ENCODE measurements around the gene EIF4E2. TPM values are rescaled to one million over a fixed set of nuclear protein-coding genes. Genes with fewer than 3 reads are reported as not detected.

The EIF4E2 gene
- total and polyA plus RNA-seq, 4 donors = 43.7 to 77.7 (median 65.9) TPM

DNA sequence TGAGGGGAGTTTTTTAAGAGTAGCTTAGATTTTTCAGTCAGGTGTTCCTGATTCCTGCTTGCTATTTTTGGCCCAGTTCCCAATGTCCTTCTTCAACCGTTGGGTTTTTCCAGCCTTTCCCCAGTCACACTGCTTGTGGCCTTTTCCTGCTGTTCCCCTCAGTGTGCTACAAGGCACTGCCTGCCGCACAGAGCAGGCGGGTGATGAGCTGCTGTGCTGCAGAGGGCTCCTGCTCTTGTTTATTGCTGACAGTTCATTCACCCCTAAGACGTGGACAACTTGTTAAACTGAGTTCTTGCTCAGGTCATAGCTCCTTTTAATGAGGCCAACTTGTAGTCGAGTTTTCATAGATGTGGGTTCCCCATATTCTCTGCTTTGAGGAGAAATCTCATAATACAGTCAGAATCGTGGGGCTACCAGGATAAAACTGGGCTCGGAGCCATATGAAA lies 20.6 kb downstream of the EIF4E2 start:
- Histone ChIP-seq H3K27ac (ENCODE audit: low read depth in 1 of 2, low read length in 1 of 2) (no peak overlapping the region), H3K9ac (ENCODE audit: insufficient read depth in 1 of 2, low read length in 2 of 2) (no peak overlapping the region), H3K4me3 (no peak overlapping the region), H3K27me3 (ENCODE audit: control insufficient read depth in 3 of 3, insufficient read depth in 3 of 3, low read length in 2 of 3) (no peaks in the 10 kb centered on the region), H3K9me3 (ENCODE audit: control insufficient read depth in 4 of 4, insufficient read depth in 3 of 4, low read length in 3 of 4) (no peaks in the 10 kb centered on the region), H3K36me3 (ENCODE audit: control insufficient read depth in 4 of 4, insufficient read depth in 4 of 4, low read length in 4 of 4) (peaks cover 32 to 48% (median 45%) of the 10 kb centered on the region in 4 donors), H3K4me1 (ENCODE audit: control insufficient read depth in 5 of 5, insufficient read depth in 5 of 5, low read length in 5 of 5) (peaks cover 0 to 12% (median 2%) of the 10 kb centered on the region in 5 donors)
- TF ChIP-seq, protein P1, sequence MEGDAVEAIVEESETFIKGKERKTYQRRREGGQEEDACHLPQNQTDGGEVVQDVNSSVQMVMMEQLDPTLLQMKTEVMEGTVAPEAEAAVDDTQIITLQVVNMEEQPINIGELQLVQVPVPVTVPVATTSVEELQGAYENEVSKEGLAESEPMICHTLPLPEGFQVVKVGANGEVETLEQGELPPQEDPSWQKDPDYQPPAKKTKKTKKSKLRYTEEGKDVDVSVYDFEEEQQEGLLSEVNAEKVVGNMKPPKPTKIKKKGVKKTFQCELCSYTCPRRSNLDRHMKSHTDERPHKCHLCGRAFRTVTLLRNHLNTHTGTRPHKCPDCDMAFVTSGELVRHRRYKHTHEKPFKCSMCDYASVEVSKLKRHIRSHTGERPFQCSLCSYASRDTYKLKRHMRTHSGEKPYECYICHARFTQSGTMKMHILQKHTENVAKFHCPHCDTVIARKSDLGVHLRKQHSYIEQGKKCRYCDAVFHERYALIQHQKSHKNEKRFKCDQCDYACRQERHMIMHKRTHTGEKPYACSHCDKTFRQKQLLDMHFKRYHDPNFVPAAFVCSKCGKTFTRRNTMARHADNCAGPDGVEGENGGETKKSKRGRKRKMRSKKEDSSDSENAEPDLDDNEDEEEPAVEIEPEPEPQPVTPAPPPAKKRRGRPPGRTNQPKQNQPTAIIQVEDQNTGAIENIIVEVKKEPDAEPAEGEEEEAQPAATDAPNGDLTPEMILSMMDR (IDR thresholded peaks at IDR 0.05; ENCODE audit: control extremely low read depth, extremely low read depth) = no peak
- DNase-seq (peak in 1 of 3 donors; percentile 14), ATAC-seq (ENCODE audit: insufficient read depth, low FRiP score) (no peak)
- 73 to 85% methylated on average over 7 of the region's 7 CpGs for WGBS, 2 donors

DNA sequence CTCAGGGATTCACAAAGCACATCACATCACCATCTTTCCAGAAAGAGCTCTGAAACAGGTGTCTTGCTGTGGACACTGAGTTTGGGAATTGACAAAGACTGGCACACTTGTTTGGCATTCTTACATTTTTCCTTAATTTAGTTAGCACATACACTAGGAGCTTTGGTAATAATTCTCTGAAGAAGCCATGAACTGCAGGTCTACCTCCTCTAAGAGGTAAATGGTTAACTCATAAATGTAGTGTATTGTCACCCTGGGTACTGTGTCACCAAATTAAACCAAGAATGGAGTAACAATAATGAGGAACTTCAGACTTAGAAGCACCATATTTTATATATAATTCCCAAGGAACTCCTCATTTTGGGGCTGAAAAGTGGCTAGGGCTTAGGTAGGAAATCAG lies 22.6 kb downstream of the EIF4E2 start:
- H3K4me3 ChIP-seq = no peak overlapping the region
- TF ChIP-seq, protein P1 (IDR thresholded peaks at IDR 0.05; ENCODE audit: control extremely low read depth, extremely low read depth) = no peak
- H3K9ac ChIP-seq (ENCODE audit: insufficient read depth in 1 of 2, low read length in 2 of 2) = no peak overlapping the region
- ATAC-seq (ENCODE audit: insufficient read depth, low FRiP score) (no peak), DNase-seq (no peak)
- H3K4me1 ChIP-seq (ENCODE audit: control insufficient read depth in 5 of 5, insufficient read depth in 5 of 5, low read length in 5 of 5) = peaks cover 0 to 18% (median 0%) of the 10 kb centered on the region in 5 donors
- peaks cover 23 to 38% (median 32%) of the 10 kb centered on the region in 4 donors for H3K36me3 ChIP-seq (ENCODE audit: control insufficient read depth in 4 of 4, insufficient read depth in 4 of 4, low read length in 4 of 4)
- H3K27ac ChIP-seq (ENCODE audit: low read depth in 1 of 2, low read length in 1 of 2) = no peak overlapping the region
- H3K27me3 ChIP-seq (ENCODE audit: control insufficient read depth in 3 of 3, insufficient read depth in 3 of 3, low read length in 2 of 3) = no peaks in the 10 kb centered on the region
- H3K9me3 ChIP-seq (ENCODE audit: control insufficient read depth in 4 of 4, insufficient read depth in 3 of 4, low read length in 3 of 4) = no peaks in the 10 kb centered on the region

DNA sequence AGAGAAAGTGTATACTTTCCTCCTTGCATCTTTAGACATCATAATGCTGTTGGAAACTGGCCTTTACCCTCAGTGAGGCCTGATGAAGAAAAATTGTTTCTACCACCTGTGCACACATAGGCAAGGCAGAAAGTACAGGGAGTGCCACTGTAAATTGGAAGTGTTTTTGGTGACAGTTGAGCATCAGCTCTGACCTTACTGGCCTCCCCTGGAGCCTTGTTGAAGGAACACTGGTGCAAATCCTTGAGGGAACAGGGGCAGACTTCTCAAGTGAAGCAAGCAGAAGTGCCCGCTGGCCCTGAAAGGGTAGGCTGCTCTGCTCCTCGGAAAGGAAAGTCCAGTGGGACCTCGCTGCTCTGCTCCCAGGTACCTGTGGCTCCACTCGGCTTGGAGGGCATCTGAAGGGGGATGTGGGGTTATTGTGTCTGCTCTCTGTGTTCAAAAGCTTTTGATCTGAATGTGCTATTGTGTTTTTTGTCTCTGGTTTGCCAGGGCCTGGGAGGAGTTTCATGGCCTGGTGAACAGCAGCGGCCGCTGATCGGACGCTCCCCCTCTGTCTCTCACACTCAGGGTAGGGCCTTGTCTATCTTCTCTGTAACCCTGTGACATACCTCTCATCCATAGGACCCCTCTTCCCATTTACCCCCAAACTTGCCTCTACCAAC lies 23.4 kb downstream of the EIF4E2 start:
- Histone ChIP-seq H3K36me3 (ENCODE audit: control insufficient read depth in 4 of 4, insufficient read depth in 4 of 4, low read length in 4 of 4) (peaks cover 16 to 31% (median 27%) of the 10 kb centered on the region in 4 donors), H3K4me3 (no peak overlapping the region), H3K9ac (ENCODE audit: insufficient read depth in 1 of 2, low read length in 2 of 2) (no peak overlapping the region), H3K27me3 (ENCODE audit: control insufficient read depth in 3 of 3, insufficient read depth in 3 of 3, low read length in 2 of 3) (no peaks in the 10 kb centered on the region), H3K4me1 (ENCODE audit: control insufficient read depth in 5 of 5, insufficient read depth in 5 of 5, low read length in 5 of 5) (peaks cover 0 to 18% (median 0%) of the 10 kb centered on the region in 5 donors), H3K27ac (ENCODE audit: low read depth in 1 of 2, low read length in 1 of 2) (no peak overlapping the region), H3K9me3 (ENCODE audit: control insufficient read depth in 4 of 4, insufficient read depth in 3 of 4, low read length in 3 of 4) (no peaks in the 10 kb centered on the region)
- 92 to 98% methylated on average over 8 of the region's 8 CpGs for WGBS, 2 donors
- TF ChIP-seq, protein P1 (IDR thresholded peaks at IDR 0.05; ENCODE audit: control extremely low read depth, extremely low read depth) = no peak
- ATAC-seq (ENCODE audit: insufficient read depth, low FRiP score) (no peak), DNase-seq (no peak)
